Measurements from ENCODE around the gene PITPNC1. TPM values are rescaled to one million over a fixed set of nuclear protein-coding genes. Genes with fewer than 3 reads are reported as not detected.

The PITPNC1 gene
- total and polyA plus RNA-seq, 2 of the 13 experiments (the other 11 are each of a cell fraction or from before 2014, with no cell fraction given): 4.1 to 5.7 TPM

GRCh38 chr17:67521775-67522069 is 144.6 kb downstream of the PITPNC1 start:
- ChIA-PET POLR2A (interaction anchor here (0.6 kb wide), 1 partner anchor 72 kb away, joined by 4 read pairs; no protein-coding TSS in a partner anchor), CTCF (ENCODE audit: low intra/inter-chr PET ratio, low total read pairs) (no interaction called here)
- BruUV-seq (replicated peaks): no TSS peak
- DNase-seq (ENCODE audit: low spot score): no peak
- Histone ChIP-seq H3K79me2 (ENCODE audit: insufficient read depth, low read length) (no peaks in the 10 kb centered on the region), H3K9me3 (ENCODE audit: low read length) (no peaks in the 10 kb centered on the region), H3K4me1 (ENCODE audit: insufficient read depth, low read length) (no peaks in the 10 kb centered on the region), H3K9ac (ENCODE audit: insufficient read depth, low read depth, low read length) (no peak overlapping the region), H4K20me1 (ENCODE audit: insufficient read depth, low read length) (no peaks in the 10 kb centered on the region), H3K4me3 (replicated peaks in 1 of 3; ENCODE audit: insufficient read depth in 1 of 3, low read depth in 2 of 3, low read length in 3 of 3) (no peak overlapping the region), H2AFZ (ENCODE audit: low read length) (no peak overlapping the region), H3K27me3 (ENCODE audit: control insufficient read depth in 1 of 2, insufficient read depth in 2 of 2, low read length in 2 of 2) (no peaks in the 10 kb centered on the region), H3K4me2 (ENCODE audit: low read depth, low read length) (no peak overlapping the region), H3K27ac (ENCODE audit: extremely low read length, insufficient read depth, low read length) (no peak overlapping the region), H3K36me3 (replicated peaks in 1 of 2; ENCODE audit: control insufficient read depth in 1 of 2, insufficient read depth in 2 of 2, low read length in 2 of 2) (no peaks in the 10 kb centered on the region)
- no peak for ATAC-seq
- no peak for TF ChIP-seq ELF1 (CRISPR knock-in tag; IDR thresholded peaks at IDR 0.05)
- TF ChIP-seq NFYC (CRISPR knock-in tag; IDR thresholded peaks at IDR 0.05): no peak
- no peak for TF ChIP-seq ZNF160 (CRISPR knock-in tag; IDR thresholded peaks at IDR 0.05)
- TF ChIP-seq ZIK1 (CRISPR knock-in tag; IDR thresholded peaks at IDR 0.05; ENCODE audit: borderline replicate concordance, low read depth): no peak
- no peak for TF ChIP-seq ADNP (CRISPR knock-in tag; IDR thresholded peaks at IDR 0.05)
- no peak for TF ChIP-seq ZMAT3 (CRISPR knock-in tag; conservative IDR thresholded peaks at IDR 0.05)
- no peak for TF ChIP-seq ZBTB43 (CRISPR knock-in tag; conservative IDR thresholded peaks at IDR 0.05)
- TF ChIP-seq ZBTB33 (CRISPR knock-in tag; IDR thresholded peaks at IDR 0.05): no peak
- no peak for TF ChIP-seq ZNF414 (CRISPR knock-in tag; IDR thresholded peaks at IDR 0.05)
- no peak for TF ChIP-seq ZSCAN29 (CRISPR knock-in tag; conservative IDR thresholded peaks at IDR 0.05)
- TF ChIP-seq ZNF619 (CRISPR knock-in tag; IDR thresholded peaks at IDR 0.05): no peak
- no peak for TF ChIP-seq SIX4 (CRISPR knock-in tag; IDR thresholded peaks at IDR 0.05)
- no peak for TF ChIP-seq ZBTB46 (CRISPR knock-in tag; IDR thresholded peaks at IDR 0.05; ENCODE audit: borderline replicate concordance)
- TF ChIP-seq CEBPB (IDR thresholded peaks at IDR 0.05; ENCODE audit: borderline replicate concordance, low read depth, low read length): no peak
- TF ChIP-seq YY1 (IDR thresholded peaks at IDR 0.05; ENCODE audit: insufficient read depth, insufficient replicate concordance, low read depth, low read length): no peak
- no peak for TF ChIP-seq ESRRA (CRISPR knock-in tag; IDR thresholded peaks at IDR 0.05; ENCODE audit: low read depth)
- TF ChIP-seq ZNF737 (CRISPR knock-in tag; IDR thresholded peaks at IDR 0.05; ENCODE audit: borderline replicate concordance): no peak
- no peak for TF ChIP-seq TSC22D2 (CRISPR knock-in tag; IDR thresholded peaks at IDR 0.05; ENCODE audit: borderline replicate concordance)
- no peak for FAIRE-seq
- 78% methylated on average over 9 of the region's 9 CpGs for WGBS (ENCODE audit: low lambda C conversion rate)
- intact Hi-C loops (cut with micrococcal nuclease; ENCODE audit: unreplicated experiment) (no loop called here), in situ Hi-C loops (cut with HindIII; ENCODE audit: extremely low pct_ligation_motif_present, low pct_unique_long_range_greater_than_20kb) (no loop called here)
